Suppressor macrophage (primary cell): ENCODE data around the gene CORO7.

Experiments used
- DNase-seq, 4 experiments: peaks; one replicate each; pipeline ENCODE4 v3.0.0-alpha.2; 2020 to 2022

The CORO7 gene

DNA sequence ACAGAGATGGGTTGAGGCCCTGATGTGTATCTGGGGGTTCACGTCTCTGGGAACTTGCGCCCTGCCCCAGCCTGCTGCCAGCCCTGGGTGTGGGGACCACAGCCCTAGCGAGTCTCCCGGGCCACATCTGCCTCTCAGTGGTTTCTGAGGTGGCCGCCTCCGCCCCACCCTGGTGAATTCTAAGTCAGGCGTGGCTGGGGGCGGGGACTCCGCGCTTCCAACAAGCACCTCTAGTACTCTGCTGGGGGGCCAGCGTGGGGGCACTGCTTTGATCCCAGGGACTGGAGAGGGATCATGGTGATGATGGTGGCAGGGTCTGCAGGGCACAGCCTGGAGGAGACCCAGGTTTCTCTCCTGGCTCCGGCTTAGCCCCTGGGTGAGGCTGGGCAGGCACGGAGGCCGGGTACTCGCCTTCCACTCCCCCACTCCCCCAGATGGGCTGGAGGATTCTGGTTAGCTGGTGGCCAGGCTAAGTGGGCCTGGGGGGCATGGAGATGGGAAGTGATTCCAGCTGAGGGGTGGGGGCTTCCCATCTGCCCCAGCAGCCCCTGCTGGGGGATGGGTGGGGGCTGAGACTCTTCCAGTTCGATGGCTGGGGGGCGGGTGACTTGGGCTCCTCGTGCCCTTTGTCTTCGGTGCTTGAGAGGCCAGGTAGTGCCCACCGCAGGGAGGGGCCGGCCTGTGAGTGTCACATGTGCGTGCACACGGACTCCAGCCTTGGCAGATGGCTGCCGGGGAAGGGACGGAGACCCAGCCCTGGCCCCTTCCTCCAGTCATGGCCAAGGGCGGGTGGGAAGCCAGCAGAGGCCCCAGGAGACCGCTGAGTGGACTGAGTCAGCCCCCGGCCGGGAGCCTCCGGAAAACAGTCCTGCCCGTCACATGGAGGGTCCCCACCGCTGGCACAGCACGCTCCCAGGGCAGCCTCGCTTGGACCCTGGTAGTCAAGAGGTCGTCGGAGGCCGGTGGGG is 96.7 kb downstream of the CORO7 start:
- peak in 1 of 4 experiments; percentile 0 for DNase-seq

DNA sequence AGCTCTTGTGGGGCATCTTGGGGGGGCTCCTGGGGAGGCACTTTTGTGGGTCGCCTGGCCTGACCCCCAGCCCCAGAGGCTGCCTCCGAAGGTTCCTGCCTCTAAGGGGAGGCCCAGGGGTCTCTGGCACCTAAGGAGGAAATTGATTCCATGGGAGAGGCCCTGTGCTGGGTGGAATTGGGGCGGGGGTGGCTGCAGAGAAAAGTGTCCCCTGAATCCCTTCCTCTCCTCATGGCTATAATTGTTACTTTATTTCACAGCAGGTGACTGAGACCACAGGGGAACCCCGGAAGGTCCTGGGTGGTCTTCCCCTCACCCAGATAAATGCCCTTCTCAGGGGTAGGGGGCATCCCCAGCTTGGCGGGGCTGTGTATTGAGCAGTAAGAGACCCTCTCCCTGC is 97.4 kb downstream of the CORO7 start:
- DNase-seq = peak in 1 of 4 experiments; percentile 1

DNA sequence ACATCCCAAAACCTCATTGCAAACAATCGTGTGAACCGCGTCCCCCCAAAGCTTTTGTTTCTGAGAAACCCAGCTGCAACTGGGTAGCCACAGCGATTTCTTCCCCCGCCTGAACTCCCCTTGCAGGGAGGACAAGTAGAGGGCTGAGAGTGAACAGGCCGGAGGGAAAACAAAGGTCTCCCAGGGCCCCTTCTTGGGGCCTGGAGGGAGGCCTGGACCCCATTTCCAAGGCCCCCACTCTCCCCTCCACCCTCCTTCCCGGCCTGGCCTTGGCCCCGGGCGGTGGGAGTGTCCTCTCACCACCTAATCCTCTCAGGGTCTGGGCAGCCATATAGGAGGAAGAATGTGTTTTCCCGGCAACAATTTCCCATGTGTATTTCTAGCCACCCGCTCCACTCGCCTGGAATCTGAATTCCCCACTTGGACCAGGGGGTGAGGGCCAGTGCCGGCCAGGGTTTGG is 97.9 kb downstream of the CORO7 start:
- DNase-seq = peak in 1 of 4 experiments; percentile 1

DNA sequence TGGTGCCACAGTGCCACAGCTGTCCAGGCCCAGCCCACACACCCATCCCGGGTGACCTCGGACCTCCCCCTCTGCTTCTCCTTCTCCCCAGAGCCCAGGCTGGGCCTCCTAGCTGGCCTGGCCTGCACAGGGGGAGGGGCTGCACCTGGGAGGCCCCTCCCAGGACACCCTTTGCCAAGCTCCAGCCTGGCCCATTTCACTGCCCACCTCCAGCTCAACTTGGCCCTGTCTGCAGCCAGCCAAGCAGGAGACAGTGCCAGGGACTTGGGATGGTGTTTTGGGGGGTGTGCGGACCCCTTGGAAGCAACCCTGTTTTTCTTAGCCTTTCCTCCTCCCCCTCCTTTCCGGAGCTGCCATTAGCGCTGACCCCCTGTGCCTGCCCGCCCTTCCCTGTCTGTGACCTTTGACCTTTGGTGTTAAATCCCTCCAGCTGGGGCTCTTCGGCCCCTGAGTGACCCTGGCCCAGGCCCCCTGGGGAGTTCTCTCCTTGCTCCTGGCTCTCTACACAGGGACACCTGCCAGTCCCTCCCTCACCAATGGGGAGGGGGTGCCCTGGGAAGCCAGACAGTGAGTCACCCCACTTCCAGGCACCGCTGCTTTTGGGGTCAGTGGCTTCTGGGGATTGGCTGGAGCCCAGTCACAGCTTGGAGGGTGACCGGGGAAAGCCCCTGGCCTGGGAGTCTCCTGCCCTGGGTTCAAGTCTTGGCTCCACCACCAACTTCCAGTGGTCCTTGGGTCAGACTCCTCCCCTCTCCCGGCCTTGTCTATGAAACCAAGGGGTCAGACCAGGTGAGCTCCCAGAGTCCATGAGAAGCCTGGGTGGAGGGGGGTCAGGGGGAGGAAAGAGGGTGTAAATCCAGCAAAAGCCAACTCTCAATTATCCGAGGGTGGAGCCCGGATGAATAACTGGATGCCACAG is 98.6 kb downstream of the CORO7 start:
- peak in 1 of 4 experiments; percentile 4 for DNase-seq

DNA sequence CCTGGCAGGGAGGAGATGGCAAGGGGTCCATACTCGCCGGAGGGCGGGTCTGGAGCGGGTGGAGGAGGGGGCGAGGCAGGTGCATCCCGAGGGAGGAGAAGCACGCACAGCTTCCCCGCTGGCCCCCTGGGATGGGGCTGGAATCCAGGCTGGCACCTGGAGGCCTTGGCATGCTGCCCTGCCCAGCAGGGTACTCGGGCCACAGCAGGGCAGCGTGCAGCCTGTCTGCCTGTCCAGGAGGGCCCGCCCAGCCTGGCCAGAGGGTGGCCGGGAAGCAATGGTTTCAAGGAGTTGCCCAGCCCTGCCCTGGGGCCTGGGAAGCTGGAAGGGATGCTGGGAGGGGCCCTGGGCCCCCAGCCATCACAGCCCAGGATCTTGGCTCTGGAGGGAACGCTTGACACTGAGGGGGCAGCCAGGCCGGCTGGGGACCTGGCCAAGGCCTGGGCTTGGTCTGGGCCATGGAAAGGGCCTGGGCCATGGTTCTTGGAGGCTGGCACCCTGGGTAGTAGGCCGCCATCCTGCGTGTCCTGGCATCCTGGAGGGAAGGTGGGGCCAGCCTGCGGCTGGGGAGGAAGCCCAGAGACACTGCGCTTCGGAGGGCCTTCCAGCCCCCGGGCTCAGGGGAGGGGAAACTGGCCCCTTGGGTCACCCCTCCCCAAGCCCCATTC is 99.4 kb downstream of the CORO7 start:
- no peak for DNase-seq

DNA sequence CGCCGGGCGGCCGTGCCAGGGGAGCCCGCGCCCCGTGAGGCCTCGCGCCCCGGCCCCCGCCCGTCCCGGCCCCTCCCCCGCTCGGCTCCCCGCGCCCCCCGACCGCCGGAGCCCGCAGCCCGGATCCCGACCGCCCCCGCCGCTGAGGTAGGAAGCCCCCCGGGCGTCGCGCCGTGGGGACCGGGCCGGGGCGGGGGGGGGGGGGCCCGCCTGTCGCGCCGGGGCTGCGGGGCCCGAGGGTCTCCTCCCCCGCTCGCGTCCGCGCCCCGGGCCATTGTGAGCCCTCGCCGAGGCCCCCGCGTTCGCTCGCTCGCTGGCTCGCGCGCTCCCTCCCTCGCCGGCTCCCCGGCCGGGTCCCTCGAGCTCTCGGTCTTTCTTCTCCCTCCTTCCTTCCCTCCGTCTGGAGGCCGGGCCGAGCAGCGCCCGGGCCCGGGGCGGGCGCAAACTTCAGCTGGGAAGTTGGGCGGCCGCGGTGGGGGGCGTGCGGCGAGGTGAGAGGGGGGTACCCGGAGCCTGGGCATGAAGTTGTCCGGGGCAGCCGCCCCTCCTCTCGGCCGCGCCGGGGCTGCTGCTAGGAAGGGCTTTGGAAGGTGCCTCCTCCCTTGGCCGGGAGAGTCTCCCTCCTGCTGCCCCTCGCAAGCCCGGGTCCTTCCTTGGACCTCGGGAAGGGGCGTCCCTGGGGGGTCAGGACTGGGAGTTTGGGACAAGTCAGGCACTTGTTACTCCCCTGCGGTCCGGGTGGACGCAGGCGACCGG is 100.1 kb downstream of the CORO7 start:
- peak in 2 of 4 experiments; percentile 40 to 46 for DNase-seq

DNA sequence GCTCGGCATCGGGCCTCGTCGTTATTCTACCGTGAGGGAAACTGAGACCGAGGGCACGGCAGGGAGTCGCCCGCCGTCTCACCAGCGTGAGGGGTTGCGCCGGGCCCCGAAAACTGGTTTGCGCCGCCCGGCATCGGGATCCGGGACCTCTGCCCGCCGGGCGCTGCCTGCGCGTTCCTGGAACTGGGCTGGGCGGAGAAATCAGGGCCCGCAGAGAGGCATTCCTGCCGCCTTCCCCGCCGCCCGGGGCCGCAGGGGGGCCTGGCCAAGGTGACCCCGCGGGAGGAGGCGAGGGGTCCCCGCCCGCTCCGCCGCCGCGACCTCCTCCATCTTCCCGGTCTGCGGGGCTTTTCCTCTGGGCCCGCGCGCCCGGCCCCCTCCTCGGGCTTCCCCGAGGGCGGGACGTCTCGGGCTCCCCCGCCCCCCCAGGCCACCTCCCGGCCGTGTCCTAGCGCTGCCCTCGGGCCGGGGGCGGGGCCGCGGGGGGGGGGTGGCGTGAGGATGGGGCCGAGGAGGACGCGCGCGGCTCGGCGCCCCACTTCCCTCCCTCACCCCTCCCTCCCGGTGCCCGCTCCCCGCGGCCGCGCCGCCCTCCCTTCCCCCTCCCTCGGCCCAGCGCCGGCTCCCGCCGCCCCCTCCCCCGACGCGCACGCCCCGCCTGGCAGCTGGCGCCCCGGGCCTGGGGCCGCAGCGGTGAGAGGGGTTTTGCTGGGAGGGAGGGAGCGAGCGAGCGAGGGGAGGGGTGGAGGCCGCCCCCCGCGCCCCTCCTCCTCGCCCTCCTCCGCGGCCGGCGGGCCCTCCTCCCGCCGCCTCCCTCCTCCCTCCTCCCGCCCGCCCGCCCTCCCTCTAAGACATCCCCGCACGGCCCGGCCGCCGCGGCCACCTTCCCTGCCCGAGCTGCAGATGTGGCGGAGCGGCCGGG is 100.9 kb downstream of the CORO7 start, which contains the start of gene GLIS2:
TSS of gene GLIS2 (plus strand) at position 882 of the 922 bp plus-strand sequence. CDS start 16,214 bp downstream, outside the sequence.
- peak in 2 of 4 experiments; percentile 38 to 50 for DNase-seq

DNA sequence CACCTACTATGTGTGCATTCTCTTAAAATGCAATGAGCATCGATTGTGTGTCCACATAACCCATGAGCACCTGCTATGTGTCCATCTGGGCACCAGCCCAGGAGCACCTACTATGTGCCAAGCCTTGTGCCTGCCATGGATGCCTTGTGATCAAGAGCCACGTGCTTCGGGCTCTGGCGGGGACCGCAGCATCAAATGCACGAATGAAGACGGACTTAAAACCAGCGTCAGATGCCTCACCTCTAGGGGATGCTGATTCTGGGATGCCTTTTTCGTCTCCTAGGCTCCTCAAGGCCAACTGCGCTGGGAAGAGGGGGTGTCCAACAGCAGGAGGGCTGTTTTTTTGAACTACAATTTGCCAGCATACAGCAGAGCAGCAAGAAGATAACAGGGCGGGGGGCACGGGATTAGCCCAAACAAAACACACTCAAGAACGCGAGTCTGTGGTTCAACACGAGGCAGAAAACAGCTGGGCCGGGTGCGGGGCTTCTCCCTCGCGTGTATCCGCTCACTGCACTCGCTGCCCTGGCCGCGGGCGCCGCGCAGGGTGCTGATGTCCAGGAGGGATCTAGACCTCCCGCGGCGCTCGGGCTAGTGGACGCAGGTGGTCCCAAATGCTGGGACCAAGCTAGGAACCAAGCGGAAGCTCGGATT is 101.7 kb downstream of the CORO7 start:
- no peak for DNase-seq

DNA sequence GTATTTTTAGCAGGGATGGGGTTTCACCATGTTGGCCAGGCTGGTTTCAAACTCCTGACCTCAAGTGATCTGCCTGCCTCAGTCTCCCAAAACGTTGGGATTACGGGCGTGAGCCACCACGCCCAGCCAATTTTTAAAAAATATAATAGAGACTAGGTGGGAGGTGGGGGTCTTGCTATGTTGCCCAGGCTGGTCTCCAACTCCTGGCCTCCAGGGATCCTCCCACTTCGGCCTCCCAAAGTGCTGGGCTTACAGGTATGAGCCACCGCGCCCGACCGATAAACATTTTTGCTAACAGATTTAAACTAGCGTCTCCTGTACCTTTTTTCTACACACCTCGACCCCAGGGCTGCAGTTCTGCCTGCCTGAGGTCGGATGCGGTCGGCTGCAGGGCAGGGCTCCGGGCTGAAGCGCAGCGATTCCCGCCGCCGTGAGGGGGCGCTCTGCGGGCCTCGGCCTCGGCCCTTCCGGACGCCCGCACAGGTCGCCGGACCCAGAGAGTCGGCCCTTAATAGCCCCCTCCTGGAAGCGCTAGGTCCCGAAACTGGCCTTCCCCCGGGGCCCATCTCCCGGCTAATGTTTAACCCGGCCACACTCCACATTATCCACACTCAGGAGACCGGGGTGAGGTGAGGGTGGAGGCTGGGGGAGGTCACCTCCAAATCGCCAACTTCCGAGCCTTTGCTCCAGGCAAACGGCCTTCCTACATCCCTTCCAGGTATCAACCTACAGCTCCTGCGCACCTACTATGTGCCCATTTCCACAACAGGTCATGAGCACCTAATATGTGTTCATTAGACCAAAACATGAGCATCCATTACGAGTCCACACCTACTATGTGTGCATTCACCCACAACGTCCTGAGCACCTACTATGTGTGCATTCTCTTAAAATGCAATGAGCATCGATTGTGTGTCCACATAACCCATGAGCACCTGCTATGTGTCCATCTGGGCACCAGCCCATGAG is 102.5 kb downstream of the CORO7 start:
- peak; percentile 62 to 81 (median 69) for DNase-seq

DNA sequence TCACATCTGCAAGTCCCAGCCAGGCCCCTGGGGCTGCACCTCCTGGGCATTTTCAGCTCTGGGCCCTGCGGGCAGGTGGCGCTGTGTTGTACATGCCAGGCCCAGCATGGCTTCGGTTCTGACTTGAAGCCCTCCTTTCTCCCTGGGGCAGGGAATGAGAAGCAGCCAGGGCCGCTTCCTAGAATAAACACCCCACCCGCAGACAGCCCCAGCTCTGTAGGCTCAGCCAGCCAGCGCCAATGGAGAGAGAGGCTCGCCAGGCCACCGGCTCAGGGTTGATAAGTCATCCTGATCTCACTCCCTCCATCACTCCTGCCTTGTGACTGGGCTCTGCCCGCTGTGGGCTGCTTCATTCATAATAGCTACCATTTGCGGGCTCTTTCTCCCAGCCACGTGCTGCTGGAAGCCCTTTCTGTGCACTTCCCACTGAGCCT is 106.5 kb downstream of the CORO7 start:
- peak; percentile 62 to 80 (median 66) for DNase-seq

DNA sequence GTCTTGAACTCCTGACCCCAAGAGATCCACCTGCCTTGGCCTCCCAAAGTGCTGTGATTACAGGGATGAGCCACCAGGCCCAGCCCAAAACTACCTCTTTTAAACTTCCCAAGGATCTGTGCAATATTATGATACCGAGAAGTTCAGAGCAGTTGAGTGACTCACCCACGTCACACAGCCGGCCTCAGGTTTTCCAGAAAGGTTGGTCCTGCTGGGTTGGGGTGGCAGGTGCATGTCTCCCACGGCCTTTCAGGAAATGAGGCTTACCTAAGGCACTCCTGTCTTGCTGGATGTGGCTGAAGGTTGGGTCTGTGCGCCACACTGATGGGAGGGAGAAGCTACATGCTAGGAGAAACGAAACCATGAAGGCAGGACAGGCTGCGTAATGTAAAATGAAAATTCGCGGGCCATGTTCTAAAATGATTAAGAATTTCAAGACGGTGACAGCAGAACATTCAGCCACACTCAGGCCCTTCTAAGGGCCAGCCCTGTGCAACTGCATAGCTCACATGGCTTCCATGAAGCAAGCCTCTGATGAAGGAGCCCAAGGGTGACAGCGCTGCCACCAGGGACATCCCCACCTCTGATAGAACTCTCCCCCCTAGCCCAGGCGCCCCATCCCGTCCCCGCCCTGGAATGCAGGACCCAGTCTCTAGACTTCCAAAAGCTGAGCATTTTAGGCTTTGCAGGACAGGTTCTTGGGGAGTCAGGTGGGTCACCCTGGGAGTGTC is 107.1 kb downstream of the CORO7 start:
- DNase-seq = peak in 1 of 4 experiments; percentile 17

DNA sequence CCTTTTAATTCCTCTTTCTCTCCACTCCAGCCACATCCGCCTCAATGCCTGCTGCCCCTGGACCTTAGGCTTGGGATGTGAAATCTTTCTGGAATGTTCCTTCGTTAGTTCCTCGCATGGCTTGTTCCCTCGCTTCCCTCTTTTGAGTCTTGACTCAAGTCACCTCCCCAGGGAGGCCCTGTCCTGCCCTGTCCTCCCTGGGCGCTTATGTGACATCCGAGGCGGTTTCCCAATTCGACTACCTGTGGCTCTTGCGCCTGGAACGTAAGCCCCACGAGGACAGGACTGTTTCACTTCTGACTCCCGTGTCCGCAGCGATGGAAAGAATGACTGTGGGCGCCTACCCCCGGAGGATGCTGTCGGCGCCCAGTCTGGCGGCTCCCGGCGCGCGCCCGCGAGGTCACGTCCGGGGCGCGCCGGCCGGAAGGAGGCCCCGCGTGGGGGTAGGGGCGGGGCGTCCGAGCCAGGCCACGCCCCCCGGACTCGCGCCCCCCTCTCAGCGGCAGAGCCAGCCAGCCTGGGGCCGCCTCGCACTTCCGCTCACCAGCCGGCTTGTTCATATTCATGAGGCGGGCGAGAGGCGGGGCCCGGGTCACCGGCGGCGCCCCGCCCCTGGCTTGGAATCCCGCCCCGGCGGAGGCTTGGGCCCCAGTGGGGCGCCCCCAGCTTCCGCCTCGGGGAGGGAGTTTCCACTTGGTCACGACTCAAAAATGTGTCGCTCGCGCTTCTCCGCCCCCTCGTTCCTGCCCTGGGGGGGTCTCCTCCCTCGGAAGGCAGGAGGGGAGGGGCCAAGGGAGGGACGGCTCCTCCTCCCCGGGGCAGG is 109.0 kb downstream of the CORO7 start:
- DNase-seq = peak; percentile 97 to 98 (median 98)

DNA sequence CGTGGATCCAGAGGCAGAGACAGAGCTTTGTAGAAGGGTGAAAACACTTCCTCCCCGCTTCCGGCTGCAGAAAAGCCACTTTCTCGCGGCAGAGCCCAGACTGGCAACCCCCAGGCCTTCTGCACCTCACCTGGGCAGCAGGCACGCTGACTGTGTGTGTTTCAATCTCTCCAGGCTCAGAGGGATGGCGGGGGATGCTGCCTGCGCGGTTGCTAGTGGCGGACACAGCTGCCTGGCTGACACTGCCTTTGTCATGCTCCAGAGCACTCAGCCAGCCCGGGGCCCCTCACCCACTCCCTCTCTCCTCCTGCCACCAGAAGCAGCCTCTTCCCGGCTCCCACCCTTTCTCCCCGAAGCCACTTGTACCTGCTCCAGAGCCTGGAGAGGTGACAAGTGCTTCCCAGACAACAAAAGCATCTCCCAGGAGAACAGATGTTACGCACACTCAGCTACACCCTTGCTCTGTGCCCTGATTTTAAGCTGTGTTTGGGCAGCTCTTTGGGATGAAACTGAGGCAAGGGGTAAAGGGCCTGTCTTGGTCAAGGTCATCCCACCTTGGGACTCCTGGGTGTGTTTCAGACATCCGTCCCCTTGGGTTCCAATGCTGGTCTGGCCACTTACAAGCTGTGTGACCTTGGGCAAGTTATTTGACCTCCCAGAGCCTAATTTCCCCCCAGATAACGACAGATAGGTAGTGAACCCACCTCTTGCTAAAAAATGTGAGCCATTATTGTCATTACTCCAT is 109.8 kb downstream of the CORO7 start:
- DNase-seq = no peak
